Stimulated activated CD8-positive, alpha-beta memory T cell treated with anti-CD3 and anti-CD28 coated beads, Interleukin-4, amount 100 ng/mL, for 4 hours (primary cell): Measurements from ENCODE around the gene ZNF737.
"Not testable (repeated sequence)": the region's sequence is repeated elsewhere in the genome, so short reads cannot be mapped to it uniquely, and the experiment has no call there.

ENCODE experiments used
- DNase-seq, 2 donors: peaks; one replicate each; pipeline ENCODE4 v3.0.0-alpha.2; 2020; ENCODE audit warnings: low read depth in 2 of 2, low spot score in 1 of 2

Gene ZNF737

GRCh38 chr19:20565321-20566018 is at the start of gene ZNF737:
ZNF737 (minus strand) TSS chr19:20565781; CDS start chr19:20565640, 141 bp downstream.
- peak; percentile 83 to 89 for DNase-seq

GRCh38 chr19:20614971-20615370 is 49.4 kb upstream of the ZNF737 start:
- not testable (repeated sequence) for DNase-seq

GRCh38 chr19:20612711-20613316 is 47.2 kb upstream of the ZNF737 start:
- DNase-seq = no peak

- no peak for DNase-seq
These were observed 46.3 kb upstream of the ZNF737 start for GRCh38 chr19:20611866-20612265.

- no peak for DNase-seq
These were observed 42.4 kb upstream of the ZNF737 start for GRCh38 chr19:20607943-20608342.

- DNase-seq = no peak
These were observed 7.0 kb downstream of the ZNF737 start for GRCh38 chr19:20558571-20558970.

- no peak for DNase-seq
These were observed 7.6 kb downstream of the ZNF737 start for GRCh38 chr19:20558011-20558410.

GRCh38 chr19:20544667-20545333 is 20.8 kb downstream of the ZNF737 start:
- not testable (repeated sequence) for DNase-seq

- DNase-seq = not testable (repeated sequence)
These were observed 35.3 kb downstream of the ZNF737 start for GRCh38 chr19:20530303-20530702.

- DNase-seq = no peak
These were observed 52.2 kb downstream of the ZNF737 start for GRCh38 chr19:20513189-20513904.

- DNase-seq = no peak
These were observed 62.1 kb downstream of the ZNF737 start for GRCh38 chr19:20503476-20503875.
